GM12892 (cell line): ENCODE measurements around the gene TBC1D2B.
"Not testable (repeated sequence)": the region's sequence is repeated elsewhere in the genome, so short reads cannot be mapped to it uniquely, and the experiment has no call there.

ENCODE experiments used
- DNase-seq: peaks from one replicate; pipeline ENCODE4 v3.0.0; 2011; ENCODE audit not compliant: insufficient read length
- FAIRE-seq: peaks from 2 replicates; lab custom pipeline; 2011; peaks lifted over from hg19 to GRCh38; lab: Jason Lieb, UNC
- POLR2A ChIP-seq: IDR thresholded peaks from 2 replicates; pipeline ENCODE4 v1.6.1; 2011; ENCODE audit warnings: low read depth, low read length, control low read depth
- POLR2AphosphoS5 ChIP-seq: IDR thresholded peaks from 2 replicates; pipeline ENCODE4 v1.6.1; 2011; ENCODE audit warnings: low read depth, low read length, control low read depth
- TAF1 ChIP-seq: IDR thresholded peaks from 2 replicates; pipeline ENCODE4 v1.6.1; 2011; ENCODE audit warnings: low read depth, mild to moderate bottlenecking, control low read depth, low read length, borderline replicate concordance

Gene TBC1D2B

GRCh38 chr15:77984446-77984861 is 93.1 kb downstream of the TBC1D2B start:
- no peak for TF ChIP-seq POLR2A
- TF ChIP-seq POLR2AphosphoS5 = no peak
- no peak for TF ChIP-seq TAF1
- DNase-seq (no peak), FAIRE-seq (no peak)

DNA sequence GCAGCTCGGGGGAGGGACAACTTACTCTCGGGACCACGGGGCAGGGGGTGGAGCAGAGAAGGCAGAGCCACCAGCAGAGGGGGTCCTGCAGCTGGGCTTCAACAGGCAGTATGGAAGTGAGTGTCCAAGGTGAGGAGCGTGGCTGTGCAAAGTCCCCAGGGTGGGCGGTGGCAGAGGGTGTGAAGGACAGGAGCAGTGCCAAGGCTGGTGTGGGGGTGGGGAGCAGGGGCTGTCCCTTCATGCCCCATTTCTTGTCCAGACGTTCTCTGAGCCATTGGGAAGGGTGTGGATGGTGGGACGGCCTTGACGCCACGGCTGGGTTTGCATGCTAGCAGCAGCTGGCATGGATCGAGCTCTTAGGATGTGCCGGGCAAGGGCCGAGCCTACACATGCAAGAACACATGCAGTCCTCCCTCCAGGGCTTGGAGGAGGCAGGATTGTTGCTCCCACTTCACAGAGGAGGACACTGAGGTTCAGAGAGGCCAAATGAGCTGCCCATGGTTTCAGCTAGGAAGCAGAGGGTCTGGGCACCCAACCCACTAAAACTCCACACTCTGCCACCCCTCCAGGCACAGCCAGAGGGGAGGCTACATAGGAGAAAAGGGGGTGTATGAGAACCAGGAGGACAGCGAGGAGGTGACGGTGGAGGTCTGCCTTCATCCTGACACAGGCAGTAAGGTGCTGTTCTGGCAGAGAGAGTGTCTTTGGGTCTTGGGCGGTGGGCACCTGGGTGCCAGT is 93.6 kb downstream of the TBC1D2B start:
- DNase-seq (no peak), FAIRE-seq (no peak)
- TF ChIP-seq TAF1 = no peak
- TF ChIP-seq POLR2AphosphoS5 = no peak
- TF ChIP-seq POLR2A = no peak

DNA sequence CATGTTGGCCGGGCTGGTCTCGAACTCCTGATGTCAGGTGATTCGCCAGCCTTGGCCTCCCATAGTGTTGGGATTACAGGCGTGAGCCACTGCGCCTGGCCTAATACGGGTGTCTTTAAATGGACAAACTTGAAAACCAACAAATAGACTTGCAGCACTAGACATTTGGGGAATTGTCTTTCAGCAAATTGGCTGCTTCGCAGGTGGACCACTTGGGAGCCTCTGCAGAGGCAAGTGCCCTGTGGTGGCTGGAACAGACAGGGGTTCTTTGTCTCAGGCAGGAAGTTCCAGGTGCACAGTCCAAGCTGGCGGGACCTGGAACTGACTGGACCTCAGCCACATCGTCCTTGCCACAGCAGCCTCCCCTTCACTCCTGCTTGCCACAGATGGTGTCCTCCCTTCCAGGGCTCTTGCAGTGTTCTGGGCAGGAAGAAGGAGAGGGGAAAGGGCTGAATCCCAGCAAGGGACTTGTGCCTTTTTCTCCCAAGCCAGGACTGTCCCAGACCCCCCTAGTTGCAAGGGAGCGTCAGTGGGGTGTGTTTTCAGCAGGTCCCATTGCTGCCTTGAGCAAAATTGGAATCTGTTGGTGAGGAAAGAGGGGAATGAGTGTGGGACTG is 94.3 kb downstream of the TBC1D2B start:
- DNase-seq (no peak), FAIRE-seq (no peak)
- TF ChIP-seq POLR2AphosphoS5 (no peak), TAF1 (no peak), POLR2A (no peak)

DNA sequence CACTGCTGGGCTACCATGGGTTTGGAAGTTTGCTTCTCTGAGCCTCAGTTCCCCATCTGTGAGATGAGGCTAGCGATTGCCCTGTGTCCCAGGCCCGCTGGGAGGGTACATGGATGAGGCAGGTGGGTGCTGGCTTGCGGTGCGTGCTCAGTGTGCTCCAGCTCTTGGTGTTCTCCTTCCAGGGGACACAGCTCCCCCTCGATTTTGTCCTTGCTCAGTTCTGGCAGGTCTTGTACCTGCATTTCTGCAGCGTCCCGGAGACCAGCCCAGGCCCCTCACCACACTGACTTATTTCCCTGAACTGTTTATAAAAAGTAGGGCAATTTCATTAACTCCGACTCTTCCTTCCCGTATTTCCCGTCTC is 95.4 kb downstream of the TBC1D2B start:
- TF ChIP-seq POLR2AphosphoS5 = no peak
- TF ChIP-seq TAF1 = no peak
- TF ChIP-seq POLR2A = no peak
- DNase-seq (no peak), FAIRE-seq (no peak)

DNA sequence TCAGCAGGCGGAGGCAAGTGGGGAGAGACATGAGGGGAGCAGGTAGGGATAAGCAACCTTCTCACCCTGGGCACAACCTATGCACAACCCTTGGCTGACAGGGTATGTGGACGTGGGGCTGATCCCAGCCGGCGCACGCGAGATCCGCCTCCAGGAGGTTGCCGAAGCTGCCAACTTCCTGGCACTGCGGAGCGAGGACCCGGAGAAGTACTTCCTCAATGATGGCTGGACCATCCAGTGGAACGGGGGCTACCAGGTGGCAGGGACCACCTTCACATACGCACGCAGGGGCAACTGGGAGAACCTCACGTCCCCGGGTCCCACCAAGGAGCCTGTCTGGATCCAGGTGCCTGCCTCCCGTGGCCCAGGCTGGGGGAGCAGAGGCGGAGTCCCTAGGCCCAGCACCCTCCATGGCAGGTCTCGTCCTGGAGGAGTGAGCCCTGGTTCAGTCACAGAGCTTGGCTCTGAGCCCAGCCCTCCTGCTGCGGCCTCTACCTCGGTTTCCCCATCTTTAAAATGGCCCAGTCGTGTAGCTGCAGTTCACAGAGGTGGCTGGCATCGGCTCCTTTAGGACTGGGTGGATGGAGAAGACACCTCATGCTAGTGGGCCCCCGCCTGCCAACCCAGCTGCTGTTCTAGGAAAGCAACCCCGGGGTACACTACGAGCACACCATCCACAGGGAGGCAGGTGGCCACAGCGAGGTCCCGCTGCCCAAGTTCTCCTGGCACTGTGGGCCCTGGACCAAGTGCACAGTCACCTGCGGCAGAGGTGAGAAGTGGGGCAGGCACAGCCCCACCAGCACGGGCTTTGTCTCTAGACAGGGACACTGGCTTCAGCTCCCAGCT is 96.0 kb downstream of the TBC1D2B start:
- no peak for FAIRE-seq

DNA sequence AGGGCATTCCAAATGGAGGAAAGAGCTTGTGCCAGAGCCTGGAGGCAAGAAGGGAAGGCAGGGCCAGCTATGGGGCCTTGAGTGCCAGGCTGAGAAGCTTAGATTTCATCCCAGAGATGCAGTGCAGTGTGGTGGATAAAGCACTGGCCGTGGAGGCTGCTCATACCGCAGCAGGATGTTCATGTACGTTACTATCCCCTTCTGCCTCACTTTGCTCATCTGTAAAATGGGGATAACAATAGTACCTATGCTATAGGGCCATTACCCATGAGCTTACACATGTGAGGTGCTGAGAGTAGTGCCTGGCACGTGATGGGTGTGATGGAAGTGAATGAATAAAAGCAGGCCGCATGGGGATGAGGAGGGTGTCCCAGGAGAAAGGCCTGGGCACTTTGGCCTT is 96.8 kb downstream of the TBC1D2B start:
- FAIRE-seq, DNase-seq: not testable (repeated sequence)

More for the DNA sequence above, 96.0 kb downstream of the TBC1D2B start:
- TF ChIP-seq TAF1 (no peak), POLR2A (no peak), POLR2AphosphoS5 (no peak)
- no peak for DNase-seq

- FAIRE-seq = no peak
- no peak for TF ChIP-seq POLR2AphosphoS5
- TF ChIP-seq TAF1 = no peak
- no peak for TF ChIP-seq POLR2A
- no peak for DNase-seq
Measured at GRCh38 chr15:77980098-77980497, 97.4 kb downstream of the TBC1D2B start.

- DNase-seq, FAIRE-seq: not testable (repeated sequence)
Measured at GRCh38 chr15:77979157-77979556, 98.4 kb downstream of the TBC1D2B start.

DNA sequence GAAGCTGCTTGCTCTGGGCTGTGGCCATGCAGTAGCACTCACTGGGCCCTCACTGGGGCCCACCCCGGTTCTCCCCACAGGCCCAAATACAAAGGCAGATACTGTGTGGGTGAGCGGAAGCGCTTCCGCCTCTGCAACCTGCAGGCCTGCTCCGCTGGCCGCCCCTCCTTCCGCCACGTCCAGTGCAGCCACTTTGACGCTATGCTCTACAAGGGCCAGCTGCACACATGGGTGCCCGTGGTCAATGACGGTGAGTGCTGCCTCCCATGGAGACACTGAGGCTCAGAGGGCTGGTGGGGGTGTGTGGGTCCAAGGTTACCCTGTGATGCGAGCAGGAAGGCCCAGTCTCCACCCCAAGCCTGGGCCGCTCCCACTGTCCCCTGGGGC is 98.8 kb downstream of the TBC1D2B start:
- DNase-seq, FAIRE-seq: not testable (repeated sequence)

DNA sequence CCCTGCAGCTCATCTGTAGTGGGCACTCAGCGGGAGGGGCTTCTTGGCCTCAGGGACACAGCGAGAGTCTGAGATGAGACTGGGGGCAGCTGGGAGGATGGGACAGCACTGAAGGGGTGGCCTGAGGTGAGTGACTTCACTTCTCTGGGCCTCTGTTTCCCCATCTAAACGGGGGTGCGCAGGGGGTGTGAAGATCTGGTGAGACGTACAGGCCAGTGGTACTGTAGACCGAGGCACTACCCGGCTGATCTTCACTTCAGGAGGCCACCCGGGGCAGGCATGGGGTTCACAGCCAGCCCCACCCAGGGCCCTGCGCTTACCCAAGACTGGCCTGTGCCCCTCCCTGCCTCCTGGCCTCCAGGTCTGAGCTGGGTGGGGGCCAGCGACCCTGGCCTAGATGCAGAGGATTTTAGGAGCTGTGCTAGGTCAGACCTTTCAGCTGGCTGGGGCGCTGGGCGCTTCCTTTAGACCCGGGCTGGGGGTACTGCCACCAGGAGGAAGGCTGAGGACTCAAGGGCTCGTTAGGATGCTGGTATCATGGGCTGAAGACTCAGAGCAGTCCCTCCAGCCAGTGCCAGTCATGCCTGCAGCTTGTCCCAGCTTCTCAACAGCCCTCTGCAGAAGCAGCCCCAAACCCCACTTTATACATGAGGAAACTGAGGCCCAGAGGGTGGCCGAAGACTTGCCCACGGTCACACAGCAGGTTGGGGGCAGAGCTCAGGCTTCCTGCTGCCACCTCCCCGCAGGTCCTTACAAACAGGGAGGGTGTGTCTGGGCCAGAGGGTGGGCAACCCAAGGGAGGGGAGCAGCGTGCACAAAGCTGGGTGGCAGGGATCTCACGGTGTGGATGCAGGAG is 99.4 kb downstream of the TBC1D2B start:
- not testable (repeated sequence) for DNase-seq, FAIRE-seq

- peak; percentile 65 for FAIRE-seq
- not testable (repeated sequence) for DNase-seq
Measured at GRCh38 chr15:77976760-77977525, 100.6 kb downstream of the TBC1D2B start.

DNA sequence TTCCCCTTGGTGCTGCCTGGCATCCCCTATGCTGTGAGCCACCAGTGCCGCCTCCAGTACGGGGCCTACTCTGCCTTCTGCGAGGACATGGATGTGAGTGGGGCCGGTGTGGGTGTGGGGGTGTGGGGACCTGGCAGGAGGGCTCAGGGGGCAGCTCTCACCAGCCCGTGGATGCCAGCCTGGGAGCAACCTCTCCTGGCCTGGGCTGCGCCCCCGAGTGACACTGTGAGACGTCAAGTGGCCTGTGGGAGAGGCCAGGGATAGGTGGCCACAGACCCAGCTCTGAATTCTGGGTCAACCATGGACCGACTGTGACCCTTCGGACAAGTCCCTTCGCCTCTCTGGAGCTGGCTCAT is 101.4 kb downstream of the TBC1D2B start:
- DNase-seq, FAIRE-seq: not testable (repeated sequence)
